Tibial artery (tissue), 4 donors: ENCODE measurements around the gene TCL1B.
A peak's percentile ranks its signal among the peaks of the same experiment; 100 is the strongest.

Source experiments
- DNase-seq, 2 donors: peaks; one replicate each; pipeline ENCODE4 v3.0.0-alpha.2; 2019
- H3K27ac ChIP-seq, 2 donors: fragments of 200-600 bp; sonication (generic) in 1 of 2; 1 replicate in 1 of 2; 2 replicates in 1 of 2; pipeline ENCODE4 v1.5.1; 2018 to 2019; ENCODE audit warnings: mild to moderate bottlenecking in 1 of 2
- H3K27me3 ChIP-seq, 2 donors: fragments of 200-600 bp; sonication (generic) in 1 of 2; one replicate each; pipeline versions ENCODE4 v1.5.1 to v1.6.0; 2016 to 2019
- H3K36me3 ChIP-seq, 3 donors: fragments of 200-600 bp; sonication (generic) in 2 of 3; one replicate each; pipeline ENCODE4 v1.5.1; 2016 to 2019; ENCODE audit warnings: mild to moderate bottlenecking in 2 of 3
- H3K4me1 ChIP-seq, 4 donors: fragments of 200-600 bp; sonication (generic) in 2 of 4; 1 replicate in 3 of 4; 2 replicates in 1 of 4; pipeline ENCODE4 v1.5.1; 2016 to 2019
- H3K4me3 ChIP-seq, 2 donors: fragments of 200-600 bp; sonication (generic) in 1 of 2; 1 replicate in 1 of 2; 2 replicates in 1 of 2; pipeline ENCODE4 v1.5.1; 2018 to 2019; ENCODE audit warnings: mild to moderate bottlenecking in 2 of 2
- H3K9me3 ChIP-seq, 3 donors: fragments of 200-600 bp; sonication (generic) in 1 of 3; one replicate each; pipeline ENCODE4 v1.5.1; 2016 to 2019
- CTCF ChIP-seq, 2 experiments: fragments of 200-600 bp in 1 of 2; fragments of 450-650 bp in 1 of 2; IDR thresholded peaks; one replicate each; pipeline ENCODE4 v1.5.1; 2017 to 2019; ENCODE audit warnings: antibody characterized with exemption in 2 of 2, mild to moderate bottlenecking in 1 of 2, moderate library complexity in 1 of 2
- intact Hi-C: fragments of 100-400 bp; cut with DNase I; formaldehyde crosslinking; loops from one replicate; pipeline ENCODE4 v1.15.0; 2023; ENCODE audit warnings: low total_unique reads

TCL1B gene

GRCh38 chr14:95679998-95680735, 6.1 kb upstream of the TCL1B start:
- Histone ChIP-seq H3K27ac (no peak overlapping the region), H3K4me1 (no peaks in the 10 kb centered on the region), H3K9me3 (no peaks in the 10 kb centered on the region), H3K36me3 (no peaks in the 10 kb centered on the region), H3K4me3 (no peak overlapping the region), H3K27me3 (peaks cover 0 to 7% of the 10 kb centered on the region in 2 donors)
- intact Hi-C loops = no loop called here
- TF ChIP-seq CTCF (IDR thresholded peaks at IDR 0.05) = no peak
- no peak for DNase-seq

- no peak overlapping the region for H3K27ac ChIP-seq
- intact Hi-C loops = no loop called here
- no peaks in the 10 kb centered on the region for H3K4me1 ChIP-seq
- no peak for TF ChIP-seq CTCF (IDR thresholded peaks at IDR 0.05)
- DNase-seq = no peak
- H3K4me3 ChIP-seq = no peak overlapping the region
- H3K36me3 ChIP-seq = no peaks in the 10 kb centered on the region
- H3K9me3 ChIP-seq = no peaks in the 10 kb centered on the region
- peaks cover 0 to 15% of the 10 kb centered on the region in 2 donors for H3K27me3 ChIP-seq
Measured at GRCh38 chr14:95681153-95681552, 5.1 kb upstream of the TCL1B start.

GRCh38 chr14:95683793-95684192, 2.4 kb upstream of the TCL1B start:
- Histone ChIP-seq H3K27me3 (peaks cover 0 to 21% of the 10 kb centered on the region in 2 donors), H3K27ac (no peak overlapping the region), H3K4me1 (no peaks in the 10 kb centered on the region), H3K36me3 (no peaks in the 10 kb centered on the region), H3K4me3 (no peak overlapping the region), H3K9me3 (no peaks in the 10 kb centered on the region)
- no peak for DNase-seq
- peak; percentile 4 to 10 for TF ChIP-seq CTCF (IDR thresholded peaks at IDR 0.05)
- intact Hi-C loops = no loop called here

DNA sequence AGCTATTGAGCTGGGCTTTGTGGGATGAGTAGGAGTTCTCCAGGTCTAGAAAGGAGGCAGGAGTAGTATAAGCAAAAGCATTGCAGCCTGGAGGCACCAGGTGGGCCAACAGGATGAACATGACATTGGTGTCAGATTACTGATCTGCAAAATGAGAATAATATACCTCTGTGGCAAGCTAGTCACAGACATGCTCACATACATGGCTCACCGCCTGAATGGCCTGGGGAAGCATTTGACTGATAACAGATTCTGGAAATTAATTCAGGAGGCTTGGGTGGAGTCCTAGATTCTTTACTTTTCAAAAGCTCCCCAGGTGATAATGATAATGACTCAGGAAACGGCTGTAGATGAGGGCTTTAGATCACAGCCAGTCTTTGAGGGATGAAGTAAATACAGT, 709 bp downstream of the TCL1B start:
- Histone ChIP-seq H3K36me3 (no peaks in the 10 kb centered on the region), H3K4me1 (no peaks in the 10 kb centered on the region), H3K9me3 (no peaks in the 10 kb centered on the region), H3K4me3 (no peak overlapping the region), H3K27ac (no peak overlapping the region), H3K27me3 (peaks cover 0 to 26% of the 10 kb centered on the region in 2 donors)
- DNase-seq = no peak
- intact Hi-C loops = no loop called here
- TF ChIP-seq CTCF (IDR thresholded peaks at IDR 0.05) = no peak

DNA sequence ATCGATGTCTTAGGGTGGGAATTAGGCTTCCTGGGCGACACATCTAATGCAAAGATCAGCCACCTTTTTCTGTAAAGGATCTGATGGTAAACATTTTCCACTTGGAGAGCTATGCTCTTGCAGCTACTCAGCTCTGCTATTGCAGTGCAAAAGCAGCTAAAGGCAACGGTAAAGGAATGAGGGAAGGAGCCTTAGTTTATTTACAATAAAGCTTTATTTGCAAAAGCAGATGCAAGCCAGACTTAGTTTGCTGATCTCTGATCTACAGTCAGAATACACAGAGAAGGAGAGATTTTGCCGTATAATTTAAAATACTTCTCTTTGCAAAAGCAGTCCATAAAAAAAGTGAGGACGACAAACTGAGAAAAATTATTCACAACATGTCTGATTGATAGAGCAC, 3.2 kb downstream of the TCL1B start:
- Histone ChIP-seq H3K27me3 (peaks cover 0 to 37% of the 10 kb centered on the region in 2 donors), H3K36me3 (no peaks in the 10 kb centered on the region), H3K4me3 (no peak overlapping the region), H3K4me1 (no peaks in the 10 kb centered on the region), H3K27ac (no peak overlapping the region), H3K9me3 (no peaks in the 10 kb centered on the region)
- no peak for TF ChIP-seq CTCF (IDR thresholded peaks at IDR 0.05)
- intact Hi-C loops = no loop called here
- DNase-seq = no peak
